Activated CD4-positive, alpha-beta T cell treated with anti-CD3 and anti-CD28 coated beads, Interleukin-2, amount 10 ng/mL, durations not matched to agents 7 days and 5 days (primary cell): ENCODE measurements around the gene HEXA. TPM values are rescaled to one million over a fixed set of nuclear protein-coding genes. Genes with fewer than 3 reads are reported as not detected.
"Not testable (repeated sequence)": the region's sequence is repeated elsewhere in the genome, so short reads cannot be mapped to it uniquely, and the experiment has no call there.

ENCODE experiments used
- CTCF ChIA-PET: fragments of 350-600 bp; sonication (Branson Sonifier 250); formaldehyde crosslinking; loops from one replicate; lab custom pipeline; 2021; ENCODE audit warnings: antibody characterized with exemption; lab: Charles Lee
- POLR2A ChIA-PET: fragments of 350-600 bp; sonication (Branson Sonifier 250); formaldehyde crosslinking; loops from one replicate; lab custom pipeline; 2021; ENCODE audit warnings: antibody characterized with exemption; lab: Charles Lee
- DNase-seq: peaks from one replicate; pipeline ENCODE4 v3.0.0-alpha.2; 2020
- H3K27ac Mint-ChIP-seq: one replicate; pipeline ENCODE4 v1.8.0; 2021; ENCODE audit warnings: mild to moderate bottlenecking, moderate library complexity, mixed read lengths
- H3K27me3 Mint-ChIP-seq: one replicate; pipeline ENCODE4 v1.8.0; 2021; ENCODE audit warnings: mixed read lengths
- H3K36me3 Mint-ChIP-seq: one replicate; pipeline ENCODE4 v1.8.0; 2021; ENCODE audit warnings: low read depth, mixed read lengths
- H3K4me1 Mint-ChIP-seq: one replicate; pipeline ENCODE4 v1.8.0; 2021; ENCODE audit warnings: mixed read lengths
- H3K4me3 Mint-ChIP-seq: one replicate; pipeline ENCODE4 v1.8.0; 2021; ENCODE audit warnings: mild to moderate bottlenecking, moderate library complexity, mixed read lengths
- H3K9me3 Mint-ChIP-seq: one replicate; pipeline ENCODE4 v1.8.0; 2021; ENCODE audit warnings: mixed read lengths
- total RNA-seq, 2 experiments: library from RNA; stranded (reverse); gene quantifications; one replicate each; pipeline ENCODE4 v1.2.3, GENCODE V29; 2021

The HEXA gene
- total RNA-seq: 10 to 100 TPM; 83.6 to 94.1 TPM

DNA sequence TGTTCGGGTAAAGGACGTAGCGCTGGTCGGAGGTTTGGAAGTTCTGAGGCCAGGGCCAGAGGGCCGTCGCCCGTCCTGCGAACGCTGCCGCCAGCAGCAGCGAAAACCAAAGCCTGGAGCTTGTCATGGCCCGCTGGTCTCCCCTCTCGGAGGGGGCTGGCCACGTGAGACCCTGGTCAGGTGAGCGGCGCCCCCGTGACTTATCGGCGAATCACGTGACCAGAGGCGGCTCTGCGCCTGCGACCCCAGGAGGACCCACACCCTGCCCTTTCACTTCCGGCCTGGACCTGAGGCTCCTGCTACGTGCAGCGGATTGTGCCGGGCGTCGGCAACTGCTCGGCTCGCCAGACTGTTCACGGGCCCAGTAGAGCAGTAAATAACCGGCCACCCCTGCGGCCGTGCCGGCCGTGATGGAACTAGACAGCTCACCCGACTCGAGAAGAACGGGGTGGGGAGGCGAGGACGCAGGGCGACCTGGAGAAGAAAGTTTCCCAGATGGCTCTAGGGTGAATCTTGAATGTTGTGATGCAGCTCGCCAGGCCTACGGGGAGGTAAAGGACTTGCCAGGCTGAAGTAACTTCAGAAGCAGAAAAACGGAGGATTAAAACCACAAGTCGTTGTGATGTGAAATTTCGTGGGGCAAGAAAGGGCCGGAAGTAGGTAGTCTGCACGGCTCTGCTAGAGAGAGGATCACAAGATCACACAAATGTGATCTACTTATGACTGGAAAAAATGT, at the start of gene HEXA:
Gene HEXA, minus strand, starts transcription at position 169 of the 736 bp plus-strand sequence. Its CDS starts 42 bp downstream, at position 127.
- Mint-ChIP-seq H3K4me1 (peaks cover 41% of the 10 kb centered on the region), H3K27me3 (no peaks in the 10 kb centered on the region), H3K36me3 (peaks cover 7% of the 10 kb centered on the region), H3K27ac (peak within 1 kb of the TSS; percentile 99), H3K4me3 (peak within 1 kb of the TSS; percentile 95), H3K9me3 (no peaks in the 10 kb centered on the region)
- POLR2A ChIA-PET: interaction anchor here (1.0 kb wide), 1 partner anchor 149 kb away, joined by 3 read pairs; no protein-coding TSS in a partner anchor
- DNase-seq: peak; percentile 98
- CTCF ChIA-PET: interaction anchor here (0.6 to 1.7 kb wide), 5 partner anchors 9 to 85 kb away, joined by 3 to 9 read pairs (median 4); no protein-coding TSS in a partner anchor

DNA sequence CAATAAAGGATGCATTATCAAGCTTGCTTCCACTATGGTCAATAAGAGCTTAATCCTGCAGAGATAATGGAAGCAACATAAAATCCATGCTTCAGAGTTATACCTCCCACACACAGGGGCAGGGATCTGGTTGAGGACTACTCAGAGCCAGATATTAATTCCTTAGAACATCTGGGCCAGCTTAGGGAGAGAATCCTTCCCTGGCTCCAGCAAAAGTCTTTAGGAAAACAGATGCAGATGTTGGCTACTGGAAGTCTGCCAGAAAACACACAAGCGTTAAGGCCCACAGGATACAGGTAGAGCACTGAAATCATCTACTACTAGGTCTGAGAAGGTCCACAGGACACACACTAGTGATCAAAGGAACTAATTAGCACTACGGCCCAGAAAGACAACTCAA, 47.4 kb upstream of the HEXA start:
- Mint-ChIP-seq H3K4me1 (peaks cover 11% of the 10 kb centered on the region), H3K9me3 (peaks cover 9% of the 10 kb centered on the region), H3K27me3 (peaks cover 10% of the 10 kb centered on the region), H3K27ac (no peak overlapping the region), H3K4me3 (no peak overlapping the region), H3K36me3 (no peaks in the 10 kb centered on the region)
- DNase-seq: no peak
- CTCF ChIA-PET: no interaction called here
- POLR2A ChIA-PET: no interaction called here

DNA sequence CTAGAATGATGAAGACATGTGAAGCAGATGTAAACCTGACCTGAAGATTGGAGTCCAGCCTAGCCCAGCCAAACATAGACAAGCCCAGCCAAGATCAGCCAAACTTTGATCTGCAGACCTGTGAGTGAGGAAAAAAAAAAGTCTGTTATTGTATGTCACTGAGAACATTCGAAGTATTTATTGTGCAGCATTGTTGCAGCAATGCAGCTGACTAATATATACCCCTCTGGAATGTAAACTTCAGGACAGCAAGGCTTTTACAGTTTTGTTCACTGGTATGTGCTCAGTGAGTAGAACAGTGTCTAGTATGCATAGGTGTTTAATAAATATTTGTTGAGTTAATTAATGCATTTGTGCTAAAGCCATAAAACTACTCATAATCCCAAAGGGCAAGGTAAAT, 45.7 kb upstream of the HEXA start:
- H3K27ac Mint-ChIP-seq: no peak overlapping the region
- CTCF ChIA-PET: no interaction called here
- peaks cover 3% of the 10 kb centered on the region for H3K9me3 Mint-ChIP-seq
- no peaks in the 10 kb centered on the region for H3K36me3 Mint-ChIP-seq
- no peak overlapping the region for H3K4me3 Mint-ChIP-seq
- POLR2A ChIA-PET: no interaction called here
- DNase-seq: no peak
- peaks cover 4% of the 10 kb centered on the region for H3K4me1 Mint-ChIP-seq
- H3K27me3 Mint-ChIP-seq: peaks cover 10% of the 10 kb centered on the region

DNA sequence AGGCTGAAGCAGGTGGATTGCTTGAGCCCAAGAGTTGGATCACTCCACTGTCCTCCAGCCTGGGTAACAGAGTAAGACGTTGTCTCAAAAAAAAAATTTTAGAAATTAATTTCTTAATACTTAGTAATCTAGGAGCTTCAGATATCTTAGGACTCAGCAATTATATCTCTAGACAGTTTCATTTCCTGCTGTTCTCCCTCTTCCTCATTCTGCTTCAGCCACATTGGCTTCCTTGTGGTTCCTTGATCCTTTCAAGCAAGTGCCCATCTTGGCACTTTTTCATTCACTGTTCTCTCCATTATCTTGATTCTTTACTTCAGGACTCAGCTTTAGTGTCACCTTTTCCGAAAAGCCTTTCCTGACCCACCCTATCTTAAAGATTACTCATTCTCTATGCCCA, 44.8 kb upstream of the HEXA start:
- Mint-ChIP-seq H3K9me3 (peaks cover 3% of the 10 kb centered on the region), H3K4me1 (peaks cover 3% of the 10 kb centered on the region), H3K4me3 (no peak overlapping the region), H3K27me3 (peaks cover 8% of the 10 kb centered on the region), H3K27ac (no peak overlapping the region), H3K36me3 (no peaks in the 10 kb centered on the region)
- ChIA-PET POLR2A (no interaction called here), CTCF (interaction anchor here (1.2 kb wide), 1 partner anchor 108 kb away, joined by 3 read pairs; no protein-coding TSS in a partner anchor)
- DNase-seq: no peak

DNA sequence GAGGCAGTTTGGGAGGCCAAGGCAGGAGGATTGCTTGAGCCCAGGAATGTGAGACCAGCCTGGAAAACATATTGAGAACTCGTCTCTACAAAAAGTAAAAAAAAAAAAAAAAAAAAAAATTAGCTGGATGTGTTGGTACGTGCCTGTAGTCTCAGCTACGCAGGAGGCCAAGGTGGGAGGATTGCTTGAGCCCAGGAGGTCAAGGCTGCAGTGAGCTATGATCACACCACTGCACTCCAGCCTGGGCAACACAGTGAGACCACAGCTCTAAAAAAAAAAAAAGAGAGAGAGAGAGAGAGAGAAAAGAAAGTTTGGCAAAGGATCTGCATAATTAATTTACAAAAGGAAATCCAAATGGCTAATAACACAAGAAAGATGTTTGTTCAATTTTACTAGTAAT, 44.0 kb upstream of the HEXA start:
- H3K27ac Mint-ChIP-seq, H3K27me3 Mint-ChIP-seq, H3K36me3 Mint-ChIP-seq, H3K4me1 Mint-ChIP-seq, H3K9me3 Mint-ChIP-seq, H3K4me3 Mint-ChIP-seq, POLR2A ChIA-PET, DNase-seq: not testable (repeated sequence)
- CTCF ChIA-PET: interaction anchor here (1.2 kb wide), 1 partner anchor 107 kb away, joined by 3 read pairs; no protein-coding TSS in a partner anchor

DNA sequence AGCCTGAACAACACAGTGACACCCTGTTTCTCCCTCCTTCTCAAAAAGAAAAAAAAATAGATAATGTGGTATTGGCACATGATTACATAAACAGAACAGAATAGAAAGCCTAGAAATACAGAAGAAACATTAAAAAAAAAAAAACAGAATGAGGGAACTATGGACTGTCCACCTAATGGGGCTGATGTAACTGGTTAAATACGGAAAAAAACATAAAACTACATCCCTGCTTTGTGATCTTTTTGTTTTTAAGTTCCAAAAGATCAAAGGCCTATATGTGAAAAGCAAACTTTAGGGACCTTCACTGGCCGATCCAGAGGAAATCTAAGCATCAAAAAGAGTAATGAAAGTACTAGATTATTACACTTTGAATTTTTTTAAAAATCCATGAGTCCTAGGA, 39.5 kb upstream of the HEXA start:
- POLR2A ChIA-PET: no interaction called here
- CTCF ChIA-PET: no interaction called here

DNA sequence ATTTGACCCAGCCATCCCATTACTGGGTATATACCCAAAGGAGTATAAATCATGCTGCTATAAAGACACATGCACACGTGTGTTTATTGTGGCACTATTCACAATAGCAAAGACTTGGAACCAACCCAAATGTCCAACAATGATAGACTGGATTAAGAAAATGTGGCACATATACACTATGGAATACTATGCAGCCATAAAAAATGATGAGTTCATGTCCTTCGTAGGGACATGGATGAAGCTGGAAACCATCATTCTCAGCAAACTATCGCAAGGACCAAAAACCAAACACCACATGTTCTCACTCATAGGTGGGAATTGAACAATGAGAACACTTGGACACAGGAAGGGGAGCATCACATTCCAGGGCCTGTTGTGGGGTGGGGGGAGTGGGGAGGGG, 37.5 kb upstream of the HEXA start:
- H3K36me3 Mint-ChIP-seq, H3K9me3 Mint-ChIP-seq, H3K4me1 Mint-ChIP-seq, H3K27me3 Mint-ChIP-seq, H3K27ac Mint-ChIP-seq, CTCF ChIA-PET, DNase-seq, H3K4me3 Mint-ChIP-seq, POLR2A ChIA-PET: not testable (repeated sequence)

More for the DNA sequence above, 39.5 kb upstream of the HEXA start:
- no peak overlapping the region for H3K27ac Mint-ChIP-seq
- no peaks in the 10 kb centered on the region for H3K36me3 Mint-ChIP-seq
- no peak overlapping the region for H3K4me3 Mint-ChIP-seq
- DNase-seq: no peak
- no peaks in the 10 kb centered on the region for H3K4me1 Mint-ChIP-seq
- H3K9me3 Mint-ChIP-seq: no peaks in the 10 kb centered on the region
- H3K27me3 Mint-ChIP-seq: no peaks in the 10 kb centered on the region

DNA sequence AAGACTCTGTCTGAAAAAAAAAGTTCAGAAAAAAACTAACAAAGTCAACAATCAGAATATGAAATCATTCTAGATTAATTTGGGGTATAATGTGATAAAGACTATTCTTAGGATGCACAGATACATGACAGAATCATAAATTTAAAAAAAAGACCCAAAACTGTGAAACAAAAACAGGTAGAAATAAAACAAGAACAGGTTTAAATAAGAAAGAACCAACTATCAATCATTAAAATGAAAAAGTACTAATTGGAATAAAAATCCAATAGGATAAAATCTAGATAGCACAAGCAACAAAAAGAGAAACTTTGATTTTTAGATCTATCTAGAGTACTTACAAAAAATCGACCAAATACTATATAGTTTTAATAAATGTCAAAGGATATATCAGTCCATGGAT, 35.7 kb upstream of the HEXA start:
- ChIA-PET POLR2A (no interaction called here), CTCF (no interaction called here)
- Mint-ChIP-seq H3K27me3 (peaks cover 18% of the 10 kb centered on the region), H3K9me3 (no peaks in the 10 kb centered on the region), H3K27ac (no peak overlapping the region), H3K36me3 (no peaks in the 10 kb centered on the region), H3K4me3 (no peak overlapping the region), H3K4me1 (no peaks in the 10 kb centered on the region)
- DNase-seq: no peak

DNA sequence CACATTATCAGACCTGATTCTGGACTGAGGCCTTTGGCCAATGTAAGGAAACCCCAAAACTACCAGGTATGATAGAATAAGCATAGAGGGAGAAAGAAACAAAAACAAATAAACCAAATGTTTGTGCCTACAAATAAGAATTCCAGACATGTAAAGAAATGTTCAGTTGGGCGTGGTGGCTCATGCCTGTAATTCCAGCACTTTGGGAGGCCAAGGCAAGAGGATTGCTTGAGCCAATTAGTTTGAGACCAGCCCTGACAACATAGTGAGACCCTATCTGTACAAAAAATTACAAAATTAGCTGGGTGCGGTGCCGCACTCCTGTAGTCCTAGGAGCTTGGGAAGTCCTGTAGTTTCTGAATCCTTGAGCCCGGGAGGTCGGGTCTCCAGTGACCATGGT, 35.3 kb upstream of the HEXA start:
- Mint-ChIP-seq H3K4me3 (no peak overlapping the region), H3K36me3 (no peaks in the 10 kb centered on the region), H3K4me1 (no peaks in the 10 kb centered on the region), H3K27me3 (peaks cover 21% of the 10 kb centered on the region), H3K9me3 (no peaks in the 10 kb centered on the region), H3K27ac (no peak overlapping the region)
- ChIA-PET POLR2A (no interaction called here), CTCF (interaction anchor here (0.5 kb wide), 1 partner anchor 71 kb away, joined by 3 read pairs; no protein-coding TSS in a partner anchor)
- DNase-seq: no peak

DNA sequence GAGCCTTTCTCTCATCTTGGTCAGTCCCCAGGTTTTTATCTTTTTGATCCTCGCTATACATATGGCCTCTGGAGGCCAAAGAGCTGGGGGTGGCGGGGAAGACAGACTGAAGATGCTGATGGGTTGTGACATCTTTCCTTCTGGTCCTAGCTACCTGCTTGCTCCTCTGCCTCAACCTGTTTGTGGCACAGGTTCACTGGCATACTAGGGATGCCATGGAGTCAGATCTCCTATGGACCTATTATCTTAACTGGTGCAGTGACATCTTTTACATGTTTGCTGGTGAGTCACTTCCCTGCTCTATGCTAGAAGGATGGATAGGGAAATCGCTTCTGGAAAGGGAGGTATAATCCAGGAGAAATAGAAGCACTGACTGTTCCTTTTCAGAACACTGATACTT, 31.1 kb upstream of the HEXA start:
- CTCF ChIA-PET: no interaction called here
- Mint-ChIP-seq H3K4me3 (no peak overlapping the region), H3K36me3 (no peaks in the 10 kb centered on the region), H3K4me1 (no peaks in the 10 kb centered on the region), H3K27me3 (peaks cover 46% of the 10 kb centered on the region), H3K9me3 (no peaks in the 10 kb centered on the region), H3K27ac (no peak overlapping the region)
- POLR2A ChIA-PET: no interaction called here
- DNase-seq: no peak

DNA sequence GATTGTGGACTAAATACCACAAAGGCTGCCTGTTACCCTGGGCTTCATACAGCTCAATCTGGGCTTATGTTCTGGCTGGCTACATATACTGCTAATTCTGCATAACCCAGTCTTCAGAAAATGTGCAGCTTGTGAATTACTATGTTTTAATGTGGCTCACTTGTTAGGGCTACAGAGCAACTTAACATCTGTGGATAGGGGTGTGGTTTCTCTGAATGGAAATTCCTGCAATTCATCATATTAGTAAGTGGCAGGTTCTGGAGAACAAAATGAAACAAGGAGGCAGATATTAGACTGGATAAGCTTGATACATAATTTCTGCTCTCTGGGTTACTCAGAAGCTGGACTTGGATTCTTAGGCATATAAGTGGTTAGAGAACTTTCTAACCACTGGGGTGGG, 29.0 kb upstream of the HEXA start:
- ChIA-PET CTCF (interaction anchor here (1.1 kb wide), 1 partner anchor 13 kb away, joined by 4 read pairs; no protein-coding TSS in a partner anchor), POLR2A (no interaction called here)
- Mint-ChIP-seq H3K27me3 (peaks cover 49% of the 10 kb centered on the region), H3K4me1 (no peaks in the 10 kb centered on the region), H3K27ac (no peak overlapping the region), H3K9me3 (no peaks in the 10 kb centered on the region), H3K36me3 (no peaks in the 10 kb centered on the region), H3K4me3 (no peak overlapping the region)
- DNase-seq: no peak

DNA sequence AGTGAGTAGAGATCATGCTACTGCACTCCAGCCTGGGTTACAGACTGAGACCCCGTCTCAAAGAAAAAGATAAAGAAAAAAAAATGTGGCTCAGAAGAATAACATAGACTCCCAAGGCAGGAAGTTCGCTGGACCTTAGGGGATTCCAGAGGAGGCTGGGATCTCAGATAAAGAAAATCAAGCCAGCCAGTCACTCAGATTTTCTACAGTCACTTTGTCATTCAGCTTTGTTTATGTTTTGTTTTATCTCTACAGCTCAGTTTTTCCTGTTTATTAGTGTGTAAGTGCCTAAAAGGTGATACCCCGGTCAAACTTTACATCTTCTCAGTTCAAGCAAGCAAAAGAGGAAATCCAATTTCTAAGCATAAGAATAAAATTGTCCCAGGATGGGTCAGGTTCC, 28.5 kb upstream of the HEXA start:
- Mint-ChIP-seq H3K4me1 (no peaks in the 10 kb centered on the region), H3K27ac (no peak overlapping the region), H3K4me3 (no peak overlapping the region), H3K27me3 (peaks cover 49% of the 10 kb centered on the region), H3K9me3 (no peaks in the 10 kb centered on the region), H3K36me3 (no peaks in the 10 kb centered on the region)
- CTCF ChIA-PET: interaction anchor here (1.1 kb wide), 1 partner anchor 13 kb away, joined by 4 read pairs; no protein-coding TSS in a partner anchor
- POLR2A ChIA-PET: no interaction called here
- no peak for DNase-seq

DNA sequence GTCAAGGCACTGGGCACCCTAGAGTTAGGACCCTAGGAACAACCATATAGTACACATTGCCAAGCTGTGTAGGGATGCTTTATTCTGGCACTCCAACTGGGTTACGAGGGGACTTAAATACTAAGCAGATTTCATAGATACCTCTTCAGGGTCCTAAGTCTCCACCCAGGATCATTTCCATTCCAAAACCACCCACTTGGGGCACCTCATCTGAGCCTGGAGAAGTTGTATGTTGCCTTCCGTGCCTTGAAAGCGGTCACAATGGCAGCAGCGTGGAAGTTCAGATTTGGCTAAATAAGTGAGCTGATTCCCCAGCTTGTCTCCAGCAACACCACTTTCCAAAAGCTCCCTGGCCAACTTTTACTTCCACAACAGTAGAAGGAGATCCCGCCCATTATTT, 26.9 kb upstream of the HEXA start:
- H3K9me3 Mint-ChIP-seq: no peaks in the 10 kb centered on the region
- H3K4me3 Mint-ChIP-seq: no peak overlapping the region
- ChIA-PET CTCF (interaction anchor here (0.6 kb wide), 1 partner anchor 191 kb away, joined by 4 read pairs; no protein-coding TSS in a partner anchor), POLR2A (no interaction called here)
- peaks cover 46% of the 10 kb centered on the region for H3K27me3 Mint-ChIP-seq
- DNase-seq: no peak
- H3K4me1 Mint-ChIP-seq: no peaks in the 10 kb centered on the region
- no peak overlapping the region for H3K27ac Mint-ChIP-seq
- H3K36me3 Mint-ChIP-seq: no peaks in the 10 kb centered on the region
